Measurements from ENCODE around the gene MUC12.

GRCh38 chr7:100968031-100968430 lies 1.3 kb upstream of the MUC12 start:
- TF ChIP-seq CTCF (IDR thresholded peaks at IDR 0.05 in 4 of 5, conservative IDR thresholded peaks at IDR 0.05 in 1 of 5) (no peak), POLR2A (IDR thresholded peaks at IDR 0.05) (no peak)

Data from gastrocnemius medialis (tissue), 4 donors.